AG10803 (cell line): ENCODE measurements around the gene TTC21B.
A peak's percentile ranks its signal among the peaks of the same experiment; 100 is the strongest.

Source experiments
- DNase-seq: peaks from one replicate; pipeline ENCODE4 v3.0.0; 2010; ENCODE audit warnings: low read depth
- H3K4me3 ChIP-seq: 2 replicates; pipeline ENCODE4 v1.5.1; 2011; ENCODE audit warnings: mild to moderate bottlenecking, low read length, control low read depth
- CTCF ChIP-seq: conservative IDR thresholded peaks from 2 replicates; pipeline ENCODE4 v1.5.1; 2011; ENCODE audit warnings: mild to moderate bottlenecking, low read length, control low read depth, inconsistent platforms

Gene TTC21B

GRCh38 chr2:165952741-165953211 lies 800 bp downstream of the TTC21B start:
- DNase-seq: no peak
- no peak for TF ChIP-seq CTCF

GRCh38 chr2:165952085-165952484 lies 1.5 kb downstream of the TTC21B start:
- no peak for DNase-seq
- H3K4me3 ChIP-seq: no peak overlapping the region
- TF ChIP-seq CTCF: no peak

More at GRCh38 chr2:165952741-165953211, 800 bp downstream of the TTC21B start:
- H3K4me3 ChIP-seq: peak overlapping the region; percentile 76

- H3K4me3 ChIP-seq: no peak overlapping the region
- DNase-seq: no peak
- TF ChIP-seq CTCF: no peak
Measured at GRCh38 chr2:165950438-165950837, 3.1 kb downstream of the TTC21B start.

- no peak for DNase-seq
- no peak for TF ChIP-seq CTCF
Measured at GRCh38 chr2:165941827-165942226, 11.7 kb downstream of the TTC21B start.

GRCh38 chr2:165938237-165938636 lies 15.3 kb downstream of the TTC21B start:
- H3K4me3 ChIP-seq: no peak overlapping the region
- no peak for DNase-seq
- TF ChIP-seq CTCF: no peak

More at GRCh38 chr2:165941827-165942226, 11.7 kb downstream of the TTC21B start:
- no peak overlapping the region for H3K4me3 ChIP-seq

GRCh38 chr2:165933211-165933910 lies 20.2 kb downstream of the TTC21B start:
- no peak for DNase-seq
- TF ChIP-seq CTCF: no peak
- no peak overlapping the region for H3K4me3 ChIP-seq

GRCh38 chr2:165927774-165928173 lies 25.8 kb downstream of the TTC21B start:
- no peak for TF ChIP-seq CTCF
- DNase-seq: no peak
- no peak overlapping the region for H3K4me3 ChIP-seq
